H1 (cell line): ENCODE data around the gene TMEM151B. TPM values are rescaled to one million over a fixed set of nuclear protein-coding genes. Genes with fewer than 3 reads are reported as not detected.

ENCODE experiments used
- CTCF ChIA-PET: fragments of 300-600 bp; sonication (Branson Sonifier 250); formaldehyde crosslinking; loops from one replicate; lab custom pipeline; 2021; ENCODE audit not compliant: partially characterized antibody; lab: Charles Lee
- POLR2A ChIA-PET: fragments of 300-600 bp; sonication (Branson Sonifier 250); formaldehyde crosslinking; loops from one replicate; lab custom pipeline; 2021; ENCODE audit warnings: inconsistent platforms; ENCODE audit not compliant: partially characterized antibody; lab: Charles Lee
- DNase-seq, 2 experiments: peaks; one replicate each; pipeline versions ENCODE4 v3.0.0 to v3.0.0-alpha.2; 2010 to 2022; ENCODE audit warnings: low spot score in 2 of 2, low read depth in 1 of 2, mixed read lengths in 1 of 2
- FAIRE-seq: peaks from 2 replicates; lab custom pipeline; 2011; peaks lifted over from hg19 to GRCh38; lab: Jason Lieb, UNC
- H2AFZ ChIP-seq: 2 replicates; pipeline ENCODE4 v1.8.1; 2012; ENCODE audit warnings: low read length, inconsistent platforms
- H2AK5ac ChIP-seq: 2 replicates; pipeline ENCODE4 v1.6.1; 2013; ENCODE audit warnings: low read depth, low read length
- H2BK120ac ChIP-seq: replicated peaks from 2 replicates; pipeline ENCODE3; 2013; ENCODE audit warnings: low read depth, low read length, inconsistent platforms
- H2BK12ac ChIP-seq: 2 replicates; pipeline ENCODE4 v1.6.1; 2013; ENCODE audit warnings: low read depth, low read length
- H2BK15ac ChIP-seq: 2 replicates; pipeline ENCODE4 v1.6.1; 2013; ENCODE audit warnings: low read length
- H2BK20ac ChIP-seq: 2 replicates; pipeline ENCODE4 v1.6.1; 2013; ENCODE audit warnings: low read length
- H2BK5ac ChIP-seq: 2 replicates; pipeline ENCODE4 v1.6.1; 2013; ENCODE audit warnings: low read depth, low read length
- H3K14ac ChIP-seq: 2 replicates; pipeline ENCODE4 v1.6.1; 2013; ENCODE audit warnings: inconsistent platforms; ENCODE audit not compliant: insufficient read length
- H3K18ac ChIP-seq: 2 replicates; pipeline ENCODE4 v1.6.1; 2013; ENCODE audit warnings: low read length; ENCODE audit errors: extremely low read depth
- H3K23ac ChIP-seq: 2 replicates; pipeline ENCODE4 v1.6.1; 2013; ENCODE audit warnings: inconsistent platforms; ENCODE audit not compliant: insufficient read length
- H3K23me2 ChIP-seq: 2 replicates; pipeline ENCODE4 v1.6.1; 2013; ENCODE audit warnings: low read depth, low read length
- H3K27ac ChIP-seq: 2 replicates; pipeline ENCODE4 v1.6.1; 2011; ENCODE audit warnings: low read depth, low read length, inconsistent platforms
- H3K27me3 ChIP-seq, 4 experiments: replicated peaks in 1 of 4; 1 replicate in 1 of 4; 2 replicates in 3 of 4; pipeline versions ENCODE4 v1.6.1 to v1.8.1; 2011 to 2013; ENCODE audit warnings: low read length in 3 of 4, mild to moderate bottlenecking in 3 of 4, inconsistent platforms in 2 of 4, mixed read lengths in 2 of 4, moderate library complexity in 1 of 4; ENCODE audit not compliant: control insufficient read depth in 3 of 4, insufficient read depth in 3 of 4; ENCODE audit errors: extremely low read depth in 1 of 4
- H3K36me3 ChIP-seq, 4 experiments: 2 replicates each; pipeline versions ENCODE4 v1.6.1 to v1.8.1; 2011 to 2013; ENCODE audit warnings: mild to moderate bottlenecking in 4 of 4, low read length in 3 of 4, moderate library complexity in 2 of 4, control low read depth in 1 of 4, inconsistent platforms in 1 of 4; ENCODE audit not compliant: insufficient read depth in 4 of 4, control insufficient read depth in 2 of 4
- H3K4ac ChIP-seq: replicated peaks from 2 replicates; pipeline ENCODE3; 2013; ENCODE audit warnings: low read length, low read depth, mixed read lengths, inconsistent platforms; ENCODE audit not compliant: insufficient read length
- H3K4me1 ChIP-seq, 4 experiments: replicated peaks in 1 of 4; 1 replicate in 1 of 4; 2 replicates in 3 of 4; pipeline versions ENCODE4 v1.6.1 to v1.8.1; 2011 to 2013; ENCODE audit warnings: low read length in 3 of 4, inconsistent platforms in 2 of 4, mixed read lengths in 1 of 4; ENCODE audit not compliant: insufficient read depth in 4 of 4, control insufficient read depth in 3 of 4
- H3K4me2 ChIP-seq, 2 experiments: 2 replicates each; pipeline versions ENCODE4 v1.6.1 to v1.8.1; 2011 to 2013; ENCODE audit warnings: low read depth in 2 of 2, low read length in 2 of 2, control low read depth in 1 of 2, inconsistent platforms in 1 of 2, mild to moderate bottlenecking in 1 of 2; ENCODE audit not compliant: insufficient read depth in 1 of 2
- H3K4me3 ChIP-seq, 4 experiments: fragments of 200-600, 300-600 bp in 1 of 4; sonication (generic), shearing (Covaris generic), sonication (Bioruptor Twin) in 1 of 4; 2 replicates each; pipeline versions ENCODE4 v1.5.1 to v1.8.1; 2011 to 2016; ENCODE audit warnings: low read length in 4 of 4, low read depth in 3 of 4, control low read depth in 2 of 4, inconsistent platforms in 2 of 4, mild to moderate bottlenecking in 2 of 4, mixed read lengths in 1 of 4, moderate library complexity in 1 of 4; ENCODE audit not compliant: insufficient read depth in 2 of 4; ENCODE audit errors: extremely low read depth in 1 of 4
- H3K56ac ChIP-seq: replicated peaks from 2 replicates; pipeline ENCODE3; 2013; ENCODE audit warnings: low read depth, mild to moderate bottlenecking, mixed read lengths, low read length, inconsistent platforms; ENCODE audit not compliant: insufficient read length
- H3K79me1 ChIP-seq: 2 replicates; pipeline ENCODE4 v1.6.1; 2013; ENCODE audit warnings: low read depth, low read length, control low read depth
- H3K79me2 ChIP-seq, 2 experiments: 2 replicates each; pipeline versions ENCODE4 v1.6.1 to v1.8.1; 2012 to 2013; ENCODE audit warnings: low read length in 2 of 2, mild to moderate bottlenecking in 2 of 2, inconsistent platforms in 1 of 2; ENCODE audit not compliant: insufficient read depth in 2 of 2, control insufficient read depth in 1 of 2
- H3K9ac ChIP-seq, 4 experiments: replicated peaks in 1 of 4; 1 replicate in 1 of 4; 2 replicates in 3 of 4; pipeline versions ENCODE4 v1.6.1 to v1.8.1; 2011 to 2013; ENCODE audit warnings: low read depth in 3 of 4, low read length in 3 of 4, control low read depth in 2 of 4, mild to moderate bottlenecking in 2 of 4, moderate library complexity in 2 of 4, inconsistent platforms in 1 of 4; ENCODE audit errors: extremely low read depth in 1 of 4
- H3K9me3 ChIP-seq, 2 experiments: 2 replicates each; pipeline versions ENCODE4 v1.6.1 to v1.8.1; 2012 to 2013; ENCODE audit warnings: mild to moderate bottlenecking in 2 of 2, moderate library complexity in 2 of 2, control low read depth in 1 of 2, inconsistent platforms in 1 of 2, low read depth in 1 of 2, low read length in 1 of 2, mixed read lengths in 1 of 2; ENCODE audit not compliant: insufficient read depth in 2 of 2
- H4K20me1 ChIP-seq, 2 experiments: replicated peaks in 1 of 2; 2 replicates each; pipeline versions ENCODE3 to v1.8.1; 2011 to 2013; ENCODE audit warnings: inconsistent platforms in 2 of 2, low read length in 2 of 2, mild to moderate bottlenecking in 1 of 2; ENCODE audit not compliant: insufficient read depth in 2 of 2, control insufficient read depth in 1 of 2
- H4K5ac ChIP-seq: 2 replicates; pipeline ENCODE4 v1.6.1; 2013; ENCODE audit warnings: low read length, low read depth, mixed read lengths, inconsistent platforms; ENCODE audit not compliant: insufficient read length
- H4K8ac ChIP-seq: 2 replicates; pipeline ENCODE4 v1.8.0; 2013; ENCODE audit warnings: mild to moderate bottlenecking, moderate library complexity, low read length, inconsistent platforms; ENCODE audit not compliant: insufficient read depth; ENCODE audit errors: extremely low read depth
- H4K91ac ChIP-seq: replicated peaks from 2 replicates; pipeline ENCODE3; 2013; ENCODE audit warnings: low read length, mixed read lengths, inconsistent platforms; ENCODE audit not compliant: insufficient read length
- BCL11A ChIP-seq, 2 experiments: IDR thresholded peaks; one replicate each; pipeline ENCODE4 v1.6.1; 2011; ENCODE audit warnings: low read depth in 2 of 2, low read length in 2 of 2, mild to moderate bottlenecking in 2 of 2
- CREB1 ChIP-seq: IDR thresholded peaks from 2 replicates; pipeline ENCODE4 v1.6.1; 2012; ENCODE audit warnings: inconsistent platforms
- EP300 ChIP-seq, 2 experiments: IDR thresholded peaks; 1 replicate in 1 of 2; 2 replicates in 1 of 2; pipeline ENCODE4 v1.6.1; 2011 to 2012; ENCODE audit warnings: low read depth in 2 of 2, low read length in 2 of 2, mild to moderate bottlenecking in 2 of 2, borderline replicate concordance in 1 of 2, inconsistent platforms in 1 of 2, moderate library complexity in 1 of 2
- JUND ChIP-seq: IDR thresholded peaks from 2 replicates; pipeline ENCODE4 v1.6.1; 2011; ENCODE audit warnings: mild to moderate bottlenecking, improper control_type of control experiment, low read length
- MAFK ChIP-seq: IDR thresholded peaks from 2 replicates; pipeline ENCODE4 v1.6.1; 2012; ENCODE audit warnings: low read depth, mild to moderate bottlenecking, improper control_type of control experiment, low read length
- MAX ChIP-seq: IDR thresholded peaks from 2 replicates; pipeline ENCODE4 v1.6.1; 2012; ENCODE audit warnings: inconsistent platforms
- RFX5 ChIP-seq: IDR thresholded peaks from 2 replicates; pipeline ENCODE4 v1.6.1; 2011; ENCODE audit warnings: low read depth, low read length, improper control_type of control experiment, borderline replicate concordance
- SIRT6 ChIP-seq: IDR thresholded peaks from one replicate; pipeline ENCODE4 v1.7.1; 2012; ENCODE audit warnings: low read length, inconsistent platforms
- WGBS, 2 experiments: shearing (Covaris generic) in 1 of 2; methylation state at CpG; one replicate each; pipeline versions ENCODE4 v1.1.6 to v1.1.7; 2013 to 2015; ENCODE audit warnings: low lambda C conversion rate in 2 of 2, mixed read lengths in 2 of 2, inconsistent platforms in 1 of 2, low coverage in 1 of 2, missing lambda C conversion rate in 1 of 2; ENCODE audit not compliant: insufficient replicate concordance in 2 of 2, insufficient coverage in 1 of 2, insufficient read length in 1 of 2; ENCODE audit errors: extremely low coverage in 1 of 2, missing lambda C conversion rate in 1 of 2; 5-methylcytosine and 5-hydroxymethylcytosine counted together
- polyA plus RNA-seq, 7 experiments: library from polyadenylated mRNA; depleted of rRNA in 3 of 7; stranded (reverse) in 5 of 7; unstranded in 2 of 7; fragments of >200 nt in 5 of 7; fragments of 200-250 nt in 2 of 7; gene quantifications; 1 replicate in 5 of 7; 2 replicates in 1 of 7; 4 replicates in 1 of 7; pipeline versions ENCODE4 v1.2.1 to v1.2.3, GENCODE V29; 2011 to 2013; ENCODE audit warnings: missing spikeins in 2 of 7, mixed read lengths in 2 of 7
- total RNA-seq: library from RNA; stranded (reverse); fragmentation: NEBNext Ultra II Directional; extraction: Animal tissue kit (Norgen Biotek cat#: 25700); gene quantifications from 2 replicates; pipeline ENCODE4 v1.2.1, GENCODE V29; 2021

The TMEM151B gene
- total and polyA plus RNA-seq, 2 of the 8 experiments (the other 6 are each of a cell fraction or from before 2014, with no cell fraction given) = 8.0 to 15.5 TPM

GRCh38 chr6:44276667-44277640, 6.7 kb downstream of the TMEM151B start:
- ChIA-PET CTCF (interaction anchor here (0.9 to 19.0 kb wide), 11 partner anchors 9 to 62 kb away, joined by 3 to 330 read pairs (median 6); partner anchors contain the start of genes AARS2 and TMEM151B), POLR2A (interaction anchor here (1.1 to 3.2 kb wide), 9 partner anchors 8 to 36 kb away, joined by 3 to 18 read pairs (median 6); partner anchors contain the start of genes AARS2 and SLC35B2)
- H3K4ac ChIP-seq = no peak overlapping the region
- H3K18ac ChIP-seq = no peak overlapping the region
- H3K27ac ChIP-seq = no peak overlapping the region
- H3K79me2 ChIP-seq = no peaks in the 10 kb centered on the region
- 91% methylated on average over 19 of the region's 23 CpGs; no CpG with 5 or more reads in 1 of the 2 experiments for WGBS, 2 experiments
- no peak overlapping the region for H2BK12ac ChIP-seq
- peaks cover 0 to 8% (median 3%) of the 10 kb centered on the region in 4 experiments; a peak in 6 of 7 replicates for H3K4me1 ChIP-seq
- H3K23me2 ChIP-seq = no peaks in the 10 kb centered on the region; the same call in 1 of the 2 replicates
- H3K4me2 ChIP-seq = no peak overlapping the region
- peaks cover 0 to 8% of the 10 kb centered on the region in 2 experiments for H4K20me1 ChIP-seq
- peaks cover 0 to 9% (median 3%) of the 10 kb centered on the region in 4 experiments; a peak in 4 of 8 replicates for H3K36me3 ChIP-seq
- no peak overlapping the region for H2BK20ac ChIP-seq
- DNase-seq = no peak
- H4K91ac ChIP-seq = no peak overlapping the region
- peaks cover 0 to 3% (median 0%) of the 10 kb centered on the region in 4 experiments; a peak in 1 of 7 replicates for H3K27me3 ChIP-seq
- no peak overlapping the region for H3K14ac ChIP-seq
- no peak overlapping the region; a peak in 1 of 7 replicates for H3K9ac ChIP-seq
- H2BK120ac ChIP-seq = no peak overlapping the region
- H3K56ac ChIP-seq = no peak overlapping the region
- H2AFZ ChIP-seq = no peak overlapping the region
- H2BK5ac ChIP-seq = no peak overlapping the region
- H2BK15ac ChIP-seq = no peak overlapping the region
- no peak overlapping the region for H4K5ac ChIP-seq
- H3K4me3 ChIP-seq = no peak overlapping the region
- H3K79me1 ChIP-seq = no peaks in the 10 kb centered on the region; the same call in 1 of the 2 replicates
- FAIRE-seq = no peak
- H2AK5ac ChIP-seq = no peak overlapping the region
- no peak overlapping the region for H3K23ac ChIP-seq
- H4K8ac ChIP-seq = no peak overlapping the region; the same call in 1 of the 2 replicates
- no peaks in the 10 kb centered on the region for H3K9me3 ChIP-seq
- TF ChIP-seq CREB1 (no peak), MAX (no peak), EP300 (IDR thresholded peaks at IDR 0.05; ENCODE audit: borderline replicate concordance in 1 of 2, low read depth in 2 of 2, low read length in 2 of 2) (no peak), SIRT6 (no peak), MAFK (no peak), JUND (no peak), BCL11A (IDR thresholded peaks at IDR 0.05; ENCODE audit: low read depth in 2 of 2, low read length in 2 of 2) (no peak), RFX5 (no peak)
